Endothelial cell of umbilical vein (primary cell): ENCODE results near the gene NLGN1. TPM values are rescaled to one million over a fixed set of nuclear protein-coding genes. Genes with fewer than 3 reads are reported as not detected.

ENCODE experiments used
- BruUV-seq: library from RNA; stranded (reverse); fragments of 400-500 nt; replicated peaks from 2 replicates; lab custom pipeline; 2021; lab: Mats Ljungman, UMichigan
- CTCF ChIA-PET: fragments of 300-600, 350-600 bp; sonication (Branson Sonifier 250); formaldehyde crosslinking; loops from one replicate; lab custom pipeline; 2021; ENCODE audit warnings: antibody characterized with exemption, inconsistent platforms; lab: Charles Lee
- POLR2A ChIA-PET: fragments of 300-600, 350-600 bp; sonication (Branson Sonifier 250); formaldehyde crosslinking; loops from one replicate; lab custom pipeline; 2021; ENCODE audit warnings: antibody characterized with exemption, inconsistent platforms; lab: Charles Lee
- DNase-seq: peaks from one replicate; pipeline ENCODE4 v3.0.0-alpha.2; 2011; ENCODE audit warnings: low read depth, low spot score
- FAIRE-seq: peaks from 2 replicates; lab custom pipeline; 2011; peaks lifted over from hg19 to GRCh38; lab: Jason Lieb, UNC
- H2AFZ ChIP-seq: 2 replicates; pipeline ENCODE4 v1.6.0; 2012; ENCODE audit warnings: low read depth, low read length, control low read depth, inconsistent platforms
- H3K27ac ChIP-seq: 2 replicates; pipeline ENCODE4 v1.5.1; 2011; ENCODE audit warnings: low read depth, mild to moderate bottlenecking, control low read depth, low read length, moderate library complexity; ENCODE audit not compliant: insufficient read depth
- H3K27me3 ChIP-seq, 2 experiments: 2 replicates each; pipeline versions ENCODE4 v1.6.0 to v1.6.1; 2011; ENCODE audit warnings: low read length in 2 of 2, mixed read lengths in 1 of 2; ENCODE audit not compliant: control insufficient read depth in 2 of 2, insufficient read depth in 2 of 2
- H3K36me3 ChIP-seq, 2 experiments: 2 replicates in 1 of 2; 3 replicates in 1 of 2; pipeline ENCODE4 v1.5.1; 2011; ENCODE audit warnings: low read length in 2 of 2, mild to moderate bottlenecking in 1 of 2, moderate library complexity in 1 of 2; ENCODE audit not compliant: control insufficient read depth in 2 of 2, insufficient read depth in 2 of 2; ENCODE audit errors: extremely low read depth in 1 of 2
- H3K4me1 ChIP-seq: 3 replicates; pipeline ENCODE4 v1.5.1; 2011; ENCODE audit warnings: mild to moderate bottlenecking, low read length; ENCODE audit not compliant: control insufficient read depth, insufficient read depth; ENCODE audit errors: extremely low read depth
- H3K4me2 ChIP-seq: 2 replicates; pipeline ENCODE4 v1.6.1; 2011; ENCODE audit warnings: low read length, control low read depth, mixed read lengths; ENCODE audit not compliant: insufficient read depth
- H3K4me3 ChIP-seq, 3 experiments: fragments of 200-600 bp in 1 of 3; sonication (generic), shearing (Covaris generic) in 1 of 3; replicated peaks in 1 of 3; 2 replicates each; pipeline ENCODE4 v1.5.1; 2011 to 2016; ENCODE audit warnings: control low read depth in 3 of 3, low read length in 3 of 3, mild to moderate bottlenecking in 2 of 3, inconsistent platforms in 1 of 3, low read depth in 1 of 3, moderate library complexity in 1 of 3; ENCODE audit not compliant: insufficient read depth in 1 of 3
- H3K79me2 ChIP-seq: 2 replicates; pipeline ENCODE4 v1.6.0; 2012; ENCODE audit warnings: low read length, inconsistent platforms; ENCODE audit not compliant: control insufficient read depth, insufficient read depth
- H3K9ac ChIP-seq: replicated peaks from 2 replicates; pipeline ENCODE3; 2011; ENCODE audit warnings: low read length, control low read depth; ENCODE audit not compliant: insufficient read depth; ENCODE audit errors: extremely low read depth
- H3K9me1 ChIP-seq: replicated peaks from 3 replicates; pipeline ENCODE4 v1.6.0; 2011; ENCODE audit warnings: mild to moderate bottlenecking, low read length; ENCODE audit not compliant: control insufficient read depth, insufficient read depth; ENCODE audit errors: extremely low read depth
- H3K9me3 ChIP-seq: replicated peaks from 2 replicates; pipeline ENCODE4 v1.5.1; 2012; ENCODE audit warnings: low read length, inconsistent platforms; ENCODE audit not compliant: control insufficient read depth, insufficient read depth
- H4K20me1 ChIP-seq: replicated peaks from 2 replicates; pipeline ENCODE3; 2011; ENCODE audit warnings: mild to moderate bottlenecking, low read length; ENCODE audit not compliant: control insufficient read depth, insufficient read depth; ENCODE audit errors: extremely low read depth
- EZH2 ChIP-seq: IDR thresholded peaks from 2 replicates; pipeline ENCODE4 v1.6.1; 2012; ENCODE audit warnings: borderline replicate concordance, low read depth, mild to moderate bottlenecking, moderate library complexity, low read length, inconsistent platforms; ENCODE audit not compliant: severe bottlenecking
- FOS ChIP-seq: IDR thresholded peaks from 2 replicates; pipeline ENCODE4 v1.6.1; 2011; ENCODE audit warnings: mild to moderate bottlenecking, low read length, moderate library complexity, borderline replicate concordance; ENCODE audit not compliant: insufficient read depth
- GATA2 ChIP-seq: IDR thresholded peaks from 2 replicates; pipeline ENCODE4 v1.7.0; 2011; ENCODE audit warnings: low read depth, mild to moderate bottlenecking, moderate library complexity, mixed read lengths, low read length; ENCODE audit not compliant: insufficient read length, insufficient read depth
- JUN ChIP-seq: IDR thresholded peaks from 2 replicates; pipeline ENCODE4 v1.6.1; 2011; ENCODE audit warnings: borderline replicate concordance, low read depth; ENCODE audit not compliant: insufficient read length, insufficient read depth
- MAX ChIP-seq: IDR thresholded peaks from 2 replicates; pipeline ENCODE4 v1.6.1; 2011; ENCODE audit not compliant: insufficient read depth, insufficient read length
- MYC ChIP-seq: IDR thresholded peaks from one replicate; pipeline ENCODE4 v1.6.1; 2011; ENCODE audit warnings: mild to moderate bottlenecking, low read depth, low read length
- POLR2A ChIP-seq: IDR thresholded peaks from 2 replicates; pipeline ENCODE4 v1.6.1; 2012; ENCODE audit warnings: low read depth, mild to moderate bottlenecking, control low read depth, low read length
- POLR2AphosphoS5 ChIP-seq: IDR thresholded peaks from 2 replicates; pipeline ENCODE4 v1.6.1; 2012; ENCODE audit warnings: low read depth, mild to moderate bottlenecking, control low read depth, low read length, moderate library complexity; ENCODE audit not compliant: insufficient read depth
- dilution Hi-C: fragments of 300-500 bp; cut with MboI; formaldehyde crosslinking; loops from one replicate; pipeline ENCODE4 v1.15.0; 2019; ENCODE audit warnings: low sequenced_read_pairs; ENCODE audit not compliant: extremely low pct_ligation_motif_present
- intact Hi-C: fragments of 100-400 bp; cut with micrococcal nuclease; formaldehyde crosslinking; loops from one replicate; pipeline ENCODE4 v1.10.0; 2022
- polyA plus RNA-seq, 4 experiments: library from polyadenylated mRNA; depleted of rRNA in 3 of 4; stranded (reverse) in 3 of 4; unstranded in 1 of 4; fragments of >200 nt; gene quantifications; 2 replicates each; pipeline versions ENCODE4 v1.2.1 to v1.2.3, GENCODE V29; 2011 to 2012; ENCODE audit warnings: missing spikeins in 1 of 4
- total RNA-seq: library from RNA; stranded (reverse); gene quantifications from 2 replicates; pipeline ENCODE4 v1.2.3, GENCODE V29; 2021
- TF ChIP-seq, protein P1 (sequence below), 2 donors: IDR thresholded peaks; 1 replicate in 1 of 2; 2 replicates in 1 of 2; pipeline ENCODE4 v1.5.1; 2011; ENCODE audit warnings: low read length in 2 of 2, mild to moderate bottlenecking in 2 of 2, moderate library complexity in 2 of 2, control low read depth in 1 of 2, inconsistent platforms in 1 of 2, low read depth in 1 of 2; ENCODE audit not compliant: insufficient read depth in 1 of 2; ENCODE audit errors: extremely low read depth in 1 of 2

Gene NLGN1
- total and polyA plus RNA-seq, 2 donors (not counting 3 experiments of a cell fraction or from before 2014, with no cell fraction given): 7.9 to 16.3 TPM

DNA sequence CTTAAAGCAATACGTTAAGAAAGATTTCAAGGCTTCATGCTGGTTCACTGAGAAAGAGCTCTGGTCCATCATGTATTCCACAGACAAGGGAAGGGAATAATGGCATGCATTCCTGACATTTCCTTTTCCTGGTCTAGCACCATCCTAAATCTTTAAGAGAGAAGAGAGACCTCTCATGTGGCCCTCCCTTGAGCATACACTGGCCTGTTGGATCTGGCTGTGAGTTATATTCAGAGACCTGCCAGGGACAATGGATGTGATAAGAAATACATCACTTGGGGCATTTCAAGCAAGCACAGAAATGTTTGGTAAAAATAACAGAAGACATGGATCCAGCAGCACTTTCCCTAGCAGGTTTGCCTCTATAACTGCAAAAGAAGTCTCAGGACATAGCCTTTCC lies 507.8 kb downstream of the NLGN1 start:
- Histone ChIP-seq H3K4me2 (no peak overlapping the region), H3K9ac (no peak overlapping the region), H3K4me3 (no peak overlapping the region), H4K20me1 (no peaks in the 10 kb centered on the region), H3K9me1 (no peaks in the 10 kb centered on the region), H3K27ac (no peak overlapping the region), H2AFZ (no peak overlapping the region), H3K27me3 (no peaks in the 10 kb centered on the region), H3K9me3 (no peaks in the 10 kb centered on the region), H3K79me2 (no peaks in the 10 kb centered on the region), H3K4me1 (no peaks in the 10 kb centered on the region), H3K36me3 (no peaks in the 10 kb centered on the region)
- FAIRE-seq (no peak), DNase-seq (no peak)
- dilution Hi-C loops (no loop called here), intact Hi-C loops (no loop called here)
- TF ChIP-seq POLR2AphosphoS5: no peak
- TF ChIP-seq EZH2: no peak
- no peak for TF ChIP-seq MYC
- TF ChIP-seq GATA2: no peak
- no peak for TF ChIP-seq MAX
- TF ChIP-seq, protein P1, sequence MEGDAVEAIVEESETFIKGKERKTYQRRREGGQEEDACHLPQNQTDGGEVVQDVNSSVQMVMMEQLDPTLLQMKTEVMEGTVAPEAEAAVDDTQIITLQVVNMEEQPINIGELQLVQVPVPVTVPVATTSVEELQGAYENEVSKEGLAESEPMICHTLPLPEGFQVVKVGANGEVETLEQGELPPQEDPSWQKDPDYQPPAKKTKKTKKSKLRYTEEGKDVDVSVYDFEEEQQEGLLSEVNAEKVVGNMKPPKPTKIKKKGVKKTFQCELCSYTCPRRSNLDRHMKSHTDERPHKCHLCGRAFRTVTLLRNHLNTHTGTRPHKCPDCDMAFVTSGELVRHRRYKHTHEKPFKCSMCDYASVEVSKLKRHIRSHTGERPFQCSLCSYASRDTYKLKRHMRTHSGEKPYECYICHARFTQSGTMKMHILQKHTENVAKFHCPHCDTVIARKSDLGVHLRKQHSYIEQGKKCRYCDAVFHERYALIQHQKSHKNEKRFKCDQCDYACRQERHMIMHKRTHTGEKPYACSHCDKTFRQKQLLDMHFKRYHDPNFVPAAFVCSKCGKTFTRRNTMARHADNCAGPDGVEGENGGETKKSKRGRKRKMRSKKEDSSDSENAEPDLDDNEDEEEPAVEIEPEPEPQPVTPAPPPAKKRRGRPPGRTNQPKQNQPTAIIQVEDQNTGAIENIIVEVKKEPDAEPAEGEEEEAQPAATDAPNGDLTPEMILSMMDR (IDR thresholded peaks at IDR 0.05; ENCODE audit: extremely low read depth in 1 of 2, insufficient read depth in 1 of 2, low read depth in 1 of 2, low read length in 2 of 2): no peak
- no peak for TF ChIP-seq POLR2A
- TF ChIP-seq FOS: no peak
- TF ChIP-seq JUN: no peak
- CTCF ChIA-PET: interaction anchor here (1.0 kb wide), 1 partner anchor 27 kb away, joined by 3 read pairs; no protein-coding TSS in a partner anchor
- no TSS peak for BruUV-seq
- POLR2A ChIA-PET: no interaction called here
